ENCODE measurements around the gene SLC2A6.

Gene SLC2A6

GRCh38 chr9:133476036-133476931, 2.6 kb downstream of the SLC2A6 start:
- no peak for DNase-seq

- DNase-seq: no peak
Observed at GRCh38 chr9:133475292-133476012, 3.4 kb downstream of the SLC2A6 start.

- DNase-seq: no peak
Observed at GRCh38 chr9:133474853-133475252, 4.0 kb downstream of the SLC2A6 start.

- DNase-seq: no peak
Observed at GRCh38 chr9:133474215-133474614, 4.7 kb downstream of the SLC2A6 start.

- DNase-seq: no peak
Observed at GRCh38 chr9:133473743-133474142, 5.2 kb downstream of the SLC2A6 start.

GRCh38 chr9:133472753-133473378, 6.0 kb downstream of the SLC2A6 start:
- DNase-seq: no peak

GRCh38 chr9:133472277-133472645, 6.6 kb downstream of the SLC2A6 start:
- no peak for DNase-seq

GRCh38 chr9:133471551-133472276, 7.2 kb downstream of the SLC2A6 start:
- no peak for DNase-seq

- no peak for DNase-seq
Observed at GRCh38 chr9:133470988-133471387, 7.9 kb downstream of the SLC2A6 start.

- no peak for DNase-seq
Observed at GRCh38 chr9:133470427-133470924, 8.4 kb downstream of the SLC2A6 start.

GRCh38 chr9:133468777-133469421, 10.0 kb downstream of the SLC2A6 start:
- DNase-seq: no peak

GRCh38 chr9:133468374-133468773, 10.5 kb downstream of the SLC2A6 start:
- no peak for DNase-seq

GRCh38 chr9:133467101-133467500, 11.8 kb downstream of the SLC2A6 start:
- DNase-seq: no peak

- DNase-seq: no peak
Observed at GRCh38 chr9:133465984-133466383, 12.9 kb downstream of the SLC2A6 start.

- DNase-seq: no peak
Observed at GRCh38 chr9:133464638-133465037, 14.3 kb downstream of the SLC2A6 start.

- DNase-seq: no peak
Observed at GRCh38 chr9:133463864-133464615, 14.9 kb downstream of the SLC2A6 start.

- DNase-seq: peak; percentile 12
Observed at GRCh38 chr9:133463234-133463863, 15.6 kb downstream of the SLC2A6 start.

GRCh38 chr9:133461975-133462374, 16.9 kb downstream of the SLC2A6 start:
- DNase-seq: no peak

GRCh38 chr9:133460405-133461175, 18.3 kb downstream of the SLC2A6 start:
- DNase-seq: no peak
